GM12891 (cell line): ENCODE measurements around the gene SLC7A10.

Experiments used
- DNase-seq: peaks from one replicate; pipeline ENCODE4 v3.0.0; 2011; ENCODE audit warnings: low spot score; ENCODE audit not compliant: insufficient read length
- FAIRE-seq: peaks from 2 replicates; lab custom pipeline; 2011; peaks lifted over from hg19 to GRCh38; lab: Jason Lieb, UNC
- PAX5 ChIP-seq: IDR thresholded peaks from 2 replicates; pipeline ENCODE4 v1.6.1; 2011; ENCODE audit warnings: low read length, moderate library complexity, mild to moderate bottlenecking; ENCODE audit not compliant: insufficient read depth, severe bottlenecking
- POLR2A ChIP-seq: IDR thresholded peaks from 2 replicates; pipeline ENCODE4 v1.6.1; 2011; ENCODE audit warnings: low read depth, low read length, control low read depth
- POLR2AphosphoS5 ChIP-seq: IDR thresholded peaks from 2 replicates; pipeline ENCODE4 v1.6.1; 2011; ENCODE audit warnings: low read depth, low read length, control low read depth
- POU2F2 ChIP-seq: IDR thresholded peaks from 2 replicates; pipeline ENCODE4 v1.6.1; 2011; ENCODE audit warnings: low read depth, mild to moderate bottlenecking, control low read depth, low read length, moderate library complexity
- SPI1 ChIP-seq: IDR thresholded peaks from 2 replicates; pipeline ENCODE4 v1.6.1; 2011; ENCODE audit warnings: low read depth, low read length, control low read depth
- TAF1 ChIP-seq: IDR thresholded peaks from 2 replicates; pipeline ENCODE4 v1.6.1; 2011; ENCODE audit warnings: low read depth, low read length, control low read depth

Gene SLC7A10

GRCh38 chr19:33255781-33256180, 30.1 kb upstream of the SLC7A10 start:
- no peak for FAIRE-seq
- no peak for TF ChIP-seq POLR2A

GRCh38 chr19:33254245-33254824, 28.7 kb upstream of the SLC7A10 start:
- TF ChIP-seq TAF1 (no peak), POU2F2 (no peak), POLR2A (no peak), PAX5 (no peak), SPI1 (no peak), POLR2AphosphoS5 (no peak)
- no peak for DNase-seq
- no peak for FAIRE-seq

More at GRCh38 chr19:33255781-33256180, 30.1 kb upstream of the SLC7A10 start:
- DNase-seq, result no peak

GRCh38 chr19:33252971-33253370, 27.3 kb upstream of the SLC7A10 start:
- FAIRE-seq (no peak), DNase-seq (no peak)
- TF ChIP-seq TAF1 (no peak), PAX5 (no peak), POLR2AphosphoS5 (no peak), POLR2A (no peak), SPI1 (no peak), POU2F2 (no peak)

GRCh38 chr19:33252418-33252962, 26.8 kb upstream of the SLC7A10 start:
- no peak for TF ChIP-seq TAF1
- TF ChIP-seq POU2F2, result no peak
- DNase-seq, result no peak
- FAIRE-seq, result no peak

- TF ChIP-seq POLR2AphosphoS5 (no peak), POU2F2 (no peak), TAF1 (no peak), PAX5 (no peak), POLR2A (no peak), SPI1 (no peak)
These were observed 26.0 kb upstream of the SLC7A10 start for GRCh38 chr19:33251526-33252090.

GRCh38 chr19:33251076-33251475, 25.4 kb upstream of the SLC7A10 start:
- TF ChIP-seq POU2F2, result no peak
- no peak for TF ChIP-seq POLR2A
- no peak for TF ChIP-seq TAF1
- no peak for TF ChIP-seq PAX5
- TF ChIP-seq SPI1, result no peak
- no peak for TF ChIP-seq POLR2AphosphoS5
- FAIRE-seq, result no peak
- no peak for DNase-seq

More at GRCh38 chr19:33251526-33252090, 26.0 kb upstream of the SLC7A10 start:
- FAIRE-seq (no peak), DNase-seq (no peak)

- DNase-seq, result no peak
- FAIRE-seq, result no peak
- TF ChIP-seq POLR2AphosphoS5, result no peak
- TF ChIP-seq TAF1, result no peak
- TF ChIP-seq PAX5, result no peak
- no peak for TF ChIP-seq POU2F2
- TF ChIP-seq POLR2A, result no peak
- no peak for TF ChIP-seq SPI1
These were observed 24.9 kb upstream of the SLC7A10 start for GRCh38 chr19:33250500-33250899.

- TF ChIP-seq SPI1 (no peak), POLR2A (no peak), TAF1 (no peak), PAX5 (no peak), POU2F2 (no peak), POLR2AphosphoS5 (no peak)
- DNase-seq, result no peak
- FAIRE-seq, result no peak
These were observed 24.2 kb upstream of the SLC7A10 start for GRCh38 chr19:33249740-33250366.

GRCh38 chr19:33248954-33249613, 23.4 kb upstream of the SLC7A10 start:
- TF ChIP-seq POU2F2 (no peak), POLR2AphosphoS5 (no peak), SPI1 (0 out of 2 replicates have a peak, but pooled peaks have one; percentile 7), POLR2A (no peak), TAF1 (no peak), PAX5 (no peak)

GRCh38 chr19:33248553-33248953, 22.9 kb upstream of the SLC7A10 start:
- FAIRE-seq (no peak), DNase-seq (no peak)
- TF ChIP-seq SPI1 (no peak), POLR2AphosphoS5 (no peak), PAX5 (no peak), POLR2A (no peak), TAF1 (no peak), POU2F2 (no peak)

More at GRCh38 chr19:33248954-33249613, 23.4 kb upstream of the SLC7A10 start:
- no peak for FAIRE-seq
- DNase-seq, result no peak
